GM12865 (cell line): ENCODE data around the gene FOXP4.

Source experiments
- DNase-seq: peaks from one replicate; pipeline ENCODE4 v3.0.0; 2010; ENCODE audit warnings: low read depth
- H3K4me3 ChIP-seq: 2 replicates; pipeline ENCODE4 v1.5.1; 2011; ENCODE audit warnings: mild to moderate bottlenecking, low read depth, low read length, control low read depth
- TF ChIP-seq, protein P1 (sequence below): IDR thresholded peaks from 2 replicates; pipeline ENCODE4 v1.5.1; 2011; ENCODE audit warnings: low read length, control low read depth, low read depth, inconsistent platforms; ENCODE audit not compliant: insufficient read depth; ENCODE audit errors: missing control alignments

The FOXP4 gene

DNA sequence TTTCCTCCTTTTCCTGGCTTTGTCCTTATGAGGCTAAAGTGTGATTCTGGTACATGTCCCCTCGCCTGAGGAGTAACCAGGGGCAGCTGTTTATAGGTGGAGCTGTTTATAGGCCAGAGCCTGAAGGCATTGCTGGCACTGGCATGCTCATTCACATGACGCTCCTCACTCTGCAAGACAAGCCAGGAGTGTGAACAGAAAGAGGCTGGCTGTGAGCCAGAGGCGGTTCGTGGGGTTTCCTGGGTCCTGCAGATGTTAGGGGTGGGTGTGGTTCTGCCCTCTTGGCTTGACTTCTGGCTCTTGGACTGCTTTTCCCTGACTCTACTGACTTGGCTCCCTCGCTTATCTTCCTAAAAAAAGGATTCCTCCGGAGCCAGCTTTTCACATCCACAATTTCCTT, 79.3 kb downstream of the FOXP4 start:
- DNase-seq, result no peak
- no peak overlapping the region for H3K4me3 ChIP-seq
- TF ChIP-seq, protein P1, sequence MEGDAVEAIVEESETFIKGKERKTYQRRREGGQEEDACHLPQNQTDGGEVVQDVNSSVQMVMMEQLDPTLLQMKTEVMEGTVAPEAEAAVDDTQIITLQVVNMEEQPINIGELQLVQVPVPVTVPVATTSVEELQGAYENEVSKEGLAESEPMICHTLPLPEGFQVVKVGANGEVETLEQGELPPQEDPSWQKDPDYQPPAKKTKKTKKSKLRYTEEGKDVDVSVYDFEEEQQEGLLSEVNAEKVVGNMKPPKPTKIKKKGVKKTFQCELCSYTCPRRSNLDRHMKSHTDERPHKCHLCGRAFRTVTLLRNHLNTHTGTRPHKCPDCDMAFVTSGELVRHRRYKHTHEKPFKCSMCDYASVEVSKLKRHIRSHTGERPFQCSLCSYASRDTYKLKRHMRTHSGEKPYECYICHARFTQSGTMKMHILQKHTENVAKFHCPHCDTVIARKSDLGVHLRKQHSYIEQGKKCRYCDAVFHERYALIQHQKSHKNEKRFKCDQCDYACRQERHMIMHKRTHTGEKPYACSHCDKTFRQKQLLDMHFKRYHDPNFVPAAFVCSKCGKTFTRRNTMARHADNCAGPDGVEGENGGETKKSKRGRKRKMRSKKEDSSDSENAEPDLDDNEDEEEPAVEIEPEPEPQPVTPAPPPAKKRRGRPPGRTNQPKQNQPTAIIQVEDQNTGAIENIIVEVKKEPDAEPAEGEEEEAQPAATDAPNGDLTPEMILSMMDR, result no peak

DNA sequence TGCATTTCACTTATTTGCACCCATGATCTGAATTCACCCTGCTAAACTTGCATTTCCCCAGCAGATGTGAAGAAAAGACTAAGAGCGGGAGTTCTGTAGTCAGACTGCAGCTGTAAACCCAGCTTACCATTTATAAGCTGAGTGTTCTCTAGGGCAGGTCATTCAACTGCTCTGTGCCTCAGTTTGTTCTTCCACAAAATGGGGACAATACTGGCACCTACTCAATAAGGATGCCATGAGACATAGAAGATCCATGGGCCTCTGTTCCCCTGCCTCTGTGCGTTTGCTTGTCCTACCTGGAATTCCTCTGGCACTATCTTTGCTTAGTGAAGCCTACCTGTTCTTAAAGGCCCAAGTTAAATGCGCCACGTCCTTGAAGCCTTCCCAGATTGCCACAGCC, 79.8 kb downstream of the FOXP4 start:
- no peak for DNase-seq
- TF ChIP-seq, protein P1, result no peak
- no peak overlapping the region for H3K4me3 ChIP-seq

DNA sequence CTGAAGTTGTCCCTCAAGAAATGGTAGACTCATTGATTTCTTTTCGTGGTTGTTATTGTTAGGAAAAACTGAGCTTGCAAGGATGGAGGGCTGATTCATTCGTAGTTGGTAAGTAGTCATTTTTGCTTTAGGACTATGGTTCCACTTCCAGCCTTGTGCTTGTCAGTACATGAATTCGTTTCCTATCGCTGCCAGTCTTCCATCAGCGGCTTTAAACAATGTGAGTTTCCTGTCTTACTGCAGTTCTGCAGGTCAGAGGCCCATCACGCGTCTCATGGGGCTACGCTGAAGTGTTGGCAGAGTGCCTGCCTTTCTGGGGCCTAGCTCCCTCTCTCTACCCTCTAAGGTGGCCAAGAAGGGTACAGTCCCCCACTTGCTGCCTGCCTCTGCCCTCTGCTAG, 80.7 kb downstream of the FOXP4 start:
- TF ChIP-seq, protein P1, result no peak
- no peak overlapping the region for H3K4me3 ChIP-seq
- DNase-seq, result peak; percentile 18

DNA sequence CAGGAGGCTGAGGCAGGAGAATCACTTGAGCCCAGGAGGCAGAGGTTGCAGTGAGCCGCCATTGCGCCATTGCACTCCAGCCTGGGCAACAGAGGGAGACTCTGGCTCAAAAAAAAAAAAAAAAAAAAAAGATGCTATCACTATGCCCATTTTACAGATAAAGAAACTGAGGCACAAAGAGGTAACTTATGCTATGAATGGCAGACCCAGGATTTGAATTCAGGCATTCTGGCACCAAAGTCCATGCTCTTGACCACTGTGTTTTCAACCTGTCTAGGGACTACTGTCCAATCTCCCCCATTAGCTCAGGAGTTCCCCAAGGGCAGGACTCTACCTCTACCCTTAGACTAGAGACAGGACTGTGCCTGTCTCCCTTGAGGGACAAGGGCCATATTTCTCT, 82.9 kb downstream of the FOXP4 start:
- DNase-seq, result no peak
- TF ChIP-seq, protein P1, result no peak
- no peak overlapping the region for H3K4me3 ChIP-seq

DNA sequence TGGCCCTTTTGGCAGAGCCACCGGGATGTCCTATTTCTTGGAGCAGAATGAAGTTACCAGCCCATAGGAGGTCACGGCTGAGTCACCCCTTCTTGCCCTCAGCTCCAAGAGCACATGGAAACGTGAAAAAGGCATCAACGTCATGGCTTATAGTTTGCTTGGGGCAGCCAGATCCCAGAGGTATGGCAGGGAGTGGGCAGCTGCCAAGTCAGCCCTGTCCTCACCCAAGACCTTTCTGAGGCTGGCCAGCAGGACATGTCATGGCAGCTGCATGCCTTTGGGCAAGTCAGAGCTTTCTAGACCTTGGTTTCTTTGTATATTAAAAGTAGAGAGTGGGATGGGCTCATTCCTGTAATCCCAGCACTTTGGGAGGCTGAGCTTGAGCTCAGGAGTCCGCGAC, 83.9 kb downstream of the FOXP4 start:
- no peak for DNase-seq
- no peak overlapping the region for H3K4me3 ChIP-seq
- TF ChIP-seq, protein P1, result no peak

DNA sequence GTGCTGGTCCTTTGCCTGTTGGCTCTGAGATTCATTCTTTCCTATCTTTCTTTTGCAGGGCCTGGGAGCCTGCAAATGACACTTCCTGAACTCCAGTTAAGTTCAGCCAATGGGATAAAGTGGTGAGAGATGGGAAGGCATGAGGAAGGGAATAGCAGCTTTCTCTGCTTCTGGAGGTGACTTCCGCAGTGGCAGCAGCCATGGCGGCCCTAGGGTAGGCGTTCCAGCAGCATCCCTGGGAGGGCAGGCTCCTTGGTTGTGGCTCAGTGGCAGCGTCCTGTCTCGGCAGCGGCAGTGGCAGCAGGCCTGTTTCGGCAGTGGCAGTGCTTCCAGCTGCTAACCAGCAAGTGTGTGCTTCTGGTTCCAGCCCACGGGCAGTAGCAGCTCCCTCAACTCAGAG, 84.8 kb downstream of the FOXP4 start:
- no peak overlapping the region for H3K4me3 ChIP-seq
- DNase-seq, result no peak
- TF ChIP-seq, protein P1, result no peak

DNA sequence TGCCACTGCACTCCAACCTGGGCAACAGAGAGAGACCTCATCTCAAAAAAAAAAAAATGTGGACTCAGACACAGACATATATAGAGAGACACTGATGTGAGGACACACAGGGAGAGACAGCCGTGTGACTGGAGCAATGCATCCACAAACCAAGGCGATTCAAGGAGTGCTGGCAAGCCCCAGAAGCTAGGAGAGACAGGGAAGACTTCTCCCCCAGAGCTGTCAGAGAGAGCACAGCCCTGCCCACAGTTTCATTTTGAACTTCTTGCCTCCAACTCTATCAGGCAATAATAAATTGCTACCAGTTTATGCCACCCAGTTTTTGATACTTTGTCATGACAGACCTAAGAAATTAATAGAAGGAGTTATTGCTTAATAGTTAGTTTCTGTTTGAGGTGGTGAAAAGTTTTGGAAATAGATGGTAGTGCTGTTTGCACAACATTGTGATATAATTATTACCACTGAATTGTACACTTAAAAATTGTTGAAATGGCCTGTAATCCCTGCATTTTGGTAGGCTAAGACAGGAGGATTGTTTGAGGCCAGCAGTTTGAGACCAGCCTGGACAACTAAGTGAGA, 87.0 kb downstream of the FOXP4 start:
- H3K4me3 ChIP-seq, result no peak overlapping the region
- DNase-seq, result no peak
- TF ChIP-seq, protein P1, result no peak
